ENCODE data around the gene KRT85.

DNA sequence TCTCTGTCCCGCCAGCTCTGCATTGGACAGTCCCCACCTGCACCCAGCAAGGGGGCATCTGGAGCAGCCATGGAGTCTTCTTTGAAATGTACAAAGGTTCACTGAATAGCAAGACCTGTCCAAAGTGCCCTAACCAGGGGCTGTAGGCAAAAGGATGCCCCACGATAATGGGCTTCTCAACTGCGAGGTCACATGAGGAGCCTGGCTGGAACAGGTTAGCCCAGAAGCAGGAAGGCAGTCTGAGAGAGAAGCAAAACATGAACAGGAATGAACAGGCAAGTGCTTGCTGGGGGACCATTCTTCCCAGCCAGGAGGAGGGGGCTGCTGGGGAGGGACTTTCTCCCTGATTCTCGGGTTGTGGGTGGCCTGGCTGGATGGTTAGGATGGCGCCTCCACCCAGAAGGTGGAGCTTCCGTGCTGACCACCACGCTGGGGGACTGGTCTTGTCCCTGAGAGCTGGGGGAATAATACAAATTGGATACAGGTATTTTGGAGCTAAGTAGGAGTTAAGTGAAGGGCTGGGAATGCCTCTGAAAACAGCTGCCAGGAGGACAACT lies 7.1 kb downstream of the KRT85 start:
- TF ChIP-seq POLR2A (IDR thresholded peaks at IDR 0.05; ENCODE audit: low read length) = no peak
- TF ChIP-seq GATA1 (IDR thresholded peaks at IDR 0.05; ENCODE audit: low read depth, low read length) = no peak
